Activated T-helper 1 cell treated with anti-CD3 and anti-CD28 coated beads, Interleukin-12 subunit alpha, Interleukin-12 subunit beta, Interleukin-2, Interleukin-4 antibody, amounts not matched to agents 30 ng/mL and 10 ng/mL and 1 ng/mL, durations not matched to agents 14 hours and 24 hours and 36 hours (primary cell): ENCODE measurements around the gene CREB5. TPM values are rescaled to one million over a fixed set of nuclear protein-coding genes. Genes with fewer than 3 reads are reported as not detected.
"Not testable (repeated sequence)": the region's sequence is repeated elsewhere in the genome, so short reads cannot be mapped to it uniquely, and the experiment has no call there.

Experiments used
- DNase-seq: peaks from one replicate; pipeline ENCODE4 v3.0.0; 2021; ENCODE audit warnings: low spot score
- H3K27ac Mint-ChIP-seq: one replicate; pipeline ENCODE4 v1.8.0; 2021; ENCODE audit warnings: mild to moderate bottlenecking, mixed read lengths
- H3K27me3 Mint-ChIP-seq: one replicate; pipeline ENCODE4 v1.8.0; 2022; ENCODE audit warnings: mild to moderate bottlenecking, moderate library complexity, mixed read lengths; ENCODE audit not compliant: insufficient read depth
- H3K36me3 Mint-ChIP-seq: one replicate; pipeline ENCODE4 v1.8.0; 2021; ENCODE audit warnings: low read depth, mixed read lengths
- H3K4me1 Mint-ChIP-seq: one replicate; pipeline ENCODE4 v1.8.0; 2021; ENCODE audit warnings: low read depth, mixed read lengths
- H3K4me3 Mint-ChIP-seq: one replicate; pipeline ENCODE4 v1.8.0; 2021; ENCODE audit warnings: mild to moderate bottlenecking, moderate library complexity, mixed read lengths
- H3K9me3 Mint-ChIP-seq: one replicate; pipeline ENCODE4 v1.8.0; 2021; ENCODE audit warnings: mixed read lengths
- intact Hi-C: fragments of 100-400 bp; cut with micrococcal nuclease; formaldehyde crosslinking; loops from one replicate; pipeline ENCODE4 v1.15.1; 2024
- total RNA-seq: library from RNA; stranded (reverse); gene quantifications from 2 replicates; pipeline ENCODE4 v1.2.3, GENCODE V29; 2022

Gene CREB5
- total RNA-seq, 1 donor from 2014 or later = not detected

DNA sequence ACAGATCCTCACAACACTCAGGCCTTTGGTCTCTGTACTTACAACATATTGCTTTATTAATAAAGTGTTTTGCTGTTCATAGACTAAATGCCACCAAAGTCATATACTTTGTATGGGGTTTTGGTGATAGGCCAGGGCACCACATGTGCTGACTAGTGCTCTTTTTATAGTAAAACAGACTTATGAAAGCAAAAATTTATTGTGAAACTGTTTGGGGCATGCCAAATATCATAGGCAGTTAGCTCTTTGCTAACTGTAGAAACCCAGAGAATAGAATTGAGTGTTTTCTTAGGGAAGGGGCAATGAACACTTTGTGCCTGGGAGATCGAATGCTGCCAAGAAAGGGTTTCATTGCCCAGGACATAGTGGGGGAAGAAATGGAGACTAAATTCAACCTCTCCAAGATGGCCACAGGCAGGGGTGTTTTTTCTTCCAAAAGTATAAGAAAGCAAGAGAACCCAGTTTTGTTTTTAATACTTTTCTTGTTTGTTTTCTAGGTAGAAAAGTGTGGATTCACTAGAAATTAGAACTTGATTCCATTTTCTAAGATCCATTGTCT, 403.1 kb downstream of the CREB5 start:
- Mint-ChIP-seq H3K27me3 (no peaks in the 10 kb centered on the region), H3K4me1 (no peaks in the 10 kb centered on the region), H3K36me3 (no peaks in the 10 kb centered on the region), H3K9me3 (no peaks in the 10 kb centered on the region), H3K4me3 (no peak overlapping the region), H3K27ac (no peak overlapping the region)
- intact Hi-C loops = no loop called here
- DNase-seq = no peak

DNA sequence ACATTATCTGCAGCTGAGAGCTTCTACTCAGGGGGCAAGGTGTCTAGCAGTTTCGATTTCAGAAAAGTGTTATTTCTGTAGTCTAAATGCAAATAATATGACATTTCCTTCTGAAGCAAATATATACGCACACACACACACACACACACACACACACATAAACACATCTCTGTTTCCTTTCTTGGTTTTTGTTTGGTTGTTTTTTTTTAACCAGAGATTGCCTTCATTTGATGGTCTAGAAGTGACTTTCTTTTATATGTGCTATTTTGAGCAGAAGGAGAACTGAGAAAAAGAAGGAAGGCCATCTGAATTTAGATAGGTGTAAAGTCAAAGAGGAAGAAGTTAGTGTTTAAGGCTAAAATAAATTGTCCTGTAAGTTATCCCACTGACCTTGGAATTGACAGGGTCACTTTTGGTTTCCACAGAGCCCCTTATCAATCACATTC, 403.6 kb downstream of the CREB5 start:
- DNase-seq = no peak
- Mint-ChIP-seq H3K36me3 (no peaks in the 10 kb centered on the region), H3K4me1 (no peaks in the 10 kb centered on the region), H3K27ac (no peak overlapping the region), H3K4me3 (no peak overlapping the region), H3K27me3 (no peaks in the 10 kb centered on the region), H3K9me3 (no peaks in the 10 kb centered on the region)
- intact Hi-C loops = no loop called here

DNA sequence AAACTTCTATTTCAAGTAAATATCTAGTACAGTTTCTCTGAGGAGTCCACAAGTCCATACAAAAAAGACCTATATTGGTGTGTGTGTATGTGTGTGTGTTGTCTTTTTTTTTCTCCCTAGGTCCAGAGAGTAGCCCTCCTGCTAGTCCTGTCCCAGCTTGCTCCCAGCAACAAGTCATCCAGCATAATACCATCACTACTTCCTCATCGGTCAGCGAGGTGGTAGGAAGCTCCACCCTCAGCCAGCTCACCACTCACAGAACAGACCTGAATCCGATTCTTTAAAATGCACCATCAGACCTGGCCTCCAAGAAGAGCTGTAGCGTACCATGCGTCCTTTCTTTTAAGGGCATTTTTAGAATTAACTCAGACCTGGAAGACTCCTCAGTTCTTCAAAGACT, 406.7 kb downstream of the CREB5 start:
- intact Hi-C loops = no loop called here
- no peaks in the 10 kb centered on the region for H3K36me3 Mint-ChIP-seq
- H3K4me1 Mint-ChIP-seq = no peaks in the 10 kb centered on the region
- no peak overlapping the region for H3K4me3 Mint-ChIP-seq
- no peak for DNase-seq
- peaks cover 2% of the 10 kb centered on the region for H3K27me3 Mint-ChIP-seq
- no peaks in the 10 kb centered on the region for H3K9me3 Mint-ChIP-seq
- no peak overlapping the region for H3K27ac Mint-ChIP-seq

DNA sequence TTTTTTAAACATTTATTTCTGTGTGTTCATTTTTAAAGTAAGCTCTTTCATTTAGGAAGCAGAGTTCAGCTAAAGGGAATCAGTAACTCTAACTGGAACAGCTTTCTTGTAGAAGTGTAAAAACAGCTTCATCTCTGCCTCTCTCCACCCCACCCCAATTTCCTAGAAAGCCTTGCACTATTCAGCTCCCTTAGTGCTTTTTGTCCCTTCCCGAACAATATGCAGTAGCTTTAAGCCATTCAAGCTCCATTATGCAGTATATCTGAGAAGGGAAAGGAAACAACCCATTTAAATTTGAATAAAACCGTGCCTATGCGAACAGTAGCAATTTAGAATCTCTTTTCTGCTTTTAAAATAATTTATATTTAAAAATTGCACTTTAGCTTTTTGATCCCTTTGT, 411.3 kb downstream of the CREB5 start:
- DNase-seq = no peak
- H3K27me3 Mint-ChIP-seq = peaks cover 7% of the 10 kb centered on the region
- no peaks in the 10 kb centered on the region for H3K4me1 Mint-ChIP-seq
- H3K9me3 Mint-ChIP-seq = no peaks in the 10 kb centered on the region
- H3K36me3 Mint-ChIP-seq = no peaks in the 10 kb centered on the region
- H3K27ac Mint-ChIP-seq = no peak overlapping the region
- no peak overlapping the region for H3K4me3 Mint-ChIP-seq
- intact Hi-C loops = no loop called here

DNA sequence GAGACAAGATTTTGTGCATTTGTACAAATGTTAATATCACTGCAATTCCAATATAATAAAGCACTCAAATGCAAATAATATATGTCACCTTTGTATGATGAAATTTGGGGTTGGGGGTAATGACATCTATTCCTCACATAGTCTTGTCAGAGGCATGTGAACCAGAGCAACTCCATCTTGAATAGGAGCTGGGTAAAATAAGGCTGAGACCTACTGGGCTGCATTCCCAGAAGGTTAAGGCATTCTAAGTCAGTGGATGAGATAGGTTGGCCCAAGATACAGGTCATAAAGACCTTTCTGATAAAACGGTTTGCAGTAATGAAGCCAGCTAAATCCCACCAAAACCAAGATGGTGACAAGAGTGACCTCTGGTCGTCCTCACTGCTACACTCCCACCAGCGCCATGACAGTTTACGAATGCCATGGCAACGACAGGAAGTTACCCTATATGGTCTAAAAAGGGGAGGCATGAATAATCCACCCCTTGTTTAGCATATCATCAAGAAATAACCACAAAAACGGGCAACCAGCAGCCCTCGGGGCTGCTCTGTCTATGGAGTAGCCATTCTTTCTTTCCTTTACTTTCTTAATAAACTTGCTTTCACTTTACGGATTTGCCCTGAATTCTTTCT, 413.6 kb downstream of the CREB5 start:
- H3K36me3 Mint-ChIP-seq, H3K4me1 Mint-ChIP-seq, H3K4me3 Mint-ChIP-seq, DNase-seq, H3K9me3 Mint-ChIP-seq, intact Hi-C loops, H3K27me3 Mint-ChIP-seq, H3K27ac Mint-ChIP-seq: not testable (repeated sequence)

DNA sequence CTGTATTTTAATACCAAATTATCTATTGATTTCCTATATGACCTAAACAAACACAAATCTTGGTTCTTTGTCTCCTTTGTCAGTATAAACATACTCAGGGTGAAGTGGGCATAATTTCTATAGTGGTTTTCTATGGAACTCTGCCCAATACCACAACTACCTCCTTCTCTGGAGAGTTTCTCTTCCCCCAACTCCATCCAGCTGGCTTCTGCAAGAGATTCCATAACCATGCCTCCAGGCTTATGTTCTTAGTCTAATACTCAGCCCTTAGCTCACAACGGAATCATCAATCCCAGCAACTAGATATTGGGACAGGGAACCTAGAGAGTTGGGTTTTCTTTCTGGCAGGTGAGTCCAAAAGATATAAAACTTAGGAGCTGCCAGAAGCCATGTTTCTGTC, 418.5 kb downstream of the CREB5 start:
- Mint-ChIP-seq H3K27ac (no peak overlapping the region), H3K4me1 (no peaks in the 10 kb centered on the region), H3K27me3 (peaks cover 3% of the 10 kb centered on the region), H3K4me3 (no peak overlapping the region), H3K36me3 (no peaks in the 10 kb centered on the region), H3K9me3 (no peaks in the 10 kb centered on the region)
- DNase-seq = no peak
- intact Hi-C loops = no loop called here

DNA sequence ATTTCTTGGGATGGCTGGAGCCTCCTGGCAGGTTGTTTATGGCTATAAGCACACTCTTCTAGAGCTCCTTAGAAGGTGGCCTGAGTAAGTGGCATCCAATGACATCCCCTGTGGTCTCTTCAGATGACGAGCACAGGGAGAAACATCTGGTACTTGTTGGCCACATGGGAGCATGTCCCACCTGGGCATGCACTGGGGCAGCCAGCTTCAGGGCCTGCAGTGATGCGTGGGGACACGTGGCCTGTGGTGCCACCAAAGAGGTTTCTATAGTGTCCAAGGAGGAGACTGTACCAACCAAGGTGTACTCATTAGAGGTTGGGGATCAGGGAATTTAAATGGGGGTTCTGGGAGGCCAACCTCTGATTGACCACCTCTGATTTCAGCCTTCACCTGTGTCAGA, 420.4 kb downstream of the CREB5 start:
- no peak overlapping the region for H3K27ac Mint-ChIP-seq
- H3K4me3 Mint-ChIP-seq = no peak overlapping the region
- no peaks in the 10 kb centered on the region for H3K36me3 Mint-ChIP-seq
- H3K9me3 Mint-ChIP-seq = no peaks in the 10 kb centered on the region
- no peaks in the 10 kb centered on the region for H3K4me1 Mint-ChIP-seq
- DNase-seq = no peak
- peaks cover 2% of the 10 kb centered on the region for H3K27me3 Mint-ChIP-seq
- intact Hi-C loops = no loop called here

DNA sequence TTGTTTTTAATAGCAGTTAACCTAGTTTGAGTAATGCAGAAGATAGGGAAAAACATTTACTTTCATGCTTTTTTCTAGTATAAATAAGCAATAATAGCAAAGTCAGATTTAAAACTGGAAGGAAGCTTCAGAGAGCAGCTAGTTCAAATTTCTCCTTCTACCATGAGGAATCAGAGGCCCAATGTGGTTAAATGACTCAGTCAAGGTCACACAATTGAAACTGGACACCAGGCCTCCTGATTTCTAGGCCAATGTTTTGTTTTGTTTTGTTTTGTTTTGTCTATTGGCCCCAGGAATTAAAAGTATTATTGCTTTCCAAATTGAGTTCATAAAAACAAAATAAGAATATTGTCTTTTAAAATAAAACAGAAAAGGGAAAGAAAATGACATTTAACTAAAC, 423.5 kb downstream of the CREB5 start:
- Mint-ChIP-seq H3K27ac (no peak overlapping the region), H3K4me3 (no peak overlapping the region), H3K9me3 (no peaks in the 10 kb centered on the region), H3K36me3 (no peaks in the 10 kb centered on the region), H3K27me3 (no peaks in the 10 kb centered on the region), H3K4me1 (no peaks in the 10 kb centered on the region)
- intact Hi-C loops = no loop called here
- no peak for DNase-seq

DNA sequence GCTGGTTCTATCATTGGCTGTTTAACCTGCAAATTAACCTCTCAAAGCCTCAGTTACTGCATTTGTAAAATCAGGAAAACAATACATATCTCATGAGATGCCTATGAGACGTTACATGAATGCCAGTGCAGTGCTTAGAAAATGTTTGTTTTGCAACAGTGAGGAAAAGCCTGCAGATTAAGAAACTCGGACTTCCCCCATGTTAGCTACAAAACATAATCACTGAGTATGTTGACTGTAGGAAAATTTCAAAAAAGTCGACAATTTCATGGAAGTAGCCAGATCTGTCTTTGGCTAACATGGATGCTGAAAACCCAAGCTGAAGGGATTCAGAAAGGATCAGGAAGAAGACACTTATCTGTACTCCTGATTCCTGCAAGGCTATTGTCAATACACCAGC, 424.4 kb downstream of the CREB5 start:
- intact Hi-C loops = no loop called here
- Mint-ChIP-seq H3K36me3 (no peaks in the 10 kb centered on the region), H3K27ac (no peak overlapping the region), H3K9me3 (no peaks in the 10 kb centered on the region), H3K4me3 (no peak overlapping the region), H3K27me3 (no peaks in the 10 kb centered on the region), H3K4me1 (no peaks in the 10 kb centered on the region)
- no peak for DNase-seq

DNA sequence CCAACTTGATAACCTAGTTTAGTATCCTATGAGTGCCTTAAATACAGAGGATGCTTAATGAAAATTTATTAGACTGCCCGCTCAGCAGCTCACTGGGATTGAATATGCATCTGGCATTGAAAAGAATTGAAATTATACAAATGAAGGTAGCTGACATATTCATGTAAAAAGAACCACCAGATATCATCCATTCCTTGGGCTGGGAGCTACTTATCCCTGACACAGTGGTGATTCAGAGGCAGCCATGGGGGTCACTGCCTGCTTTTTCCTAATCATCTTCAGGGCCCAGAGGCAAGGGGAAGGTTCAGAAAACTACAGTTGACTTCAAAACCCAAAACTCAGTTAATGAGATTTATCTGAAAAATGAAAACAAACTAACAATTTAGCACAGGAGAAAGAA, 424.9 kb downstream of the CREB5 start:
- Mint-ChIP-seq H3K9me3 (no peaks in the 10 kb centered on the region), H3K27ac (no peak overlapping the region), H3K36me3 (no peaks in the 10 kb centered on the region), H3K4me3 (no peak overlapping the region), H3K4me1 (no peaks in the 10 kb centered on the region), H3K27me3 (no peaks in the 10 kb centered on the region)
- intact Hi-C loops = no loop called here
- no peak for DNase-seq

DNA sequence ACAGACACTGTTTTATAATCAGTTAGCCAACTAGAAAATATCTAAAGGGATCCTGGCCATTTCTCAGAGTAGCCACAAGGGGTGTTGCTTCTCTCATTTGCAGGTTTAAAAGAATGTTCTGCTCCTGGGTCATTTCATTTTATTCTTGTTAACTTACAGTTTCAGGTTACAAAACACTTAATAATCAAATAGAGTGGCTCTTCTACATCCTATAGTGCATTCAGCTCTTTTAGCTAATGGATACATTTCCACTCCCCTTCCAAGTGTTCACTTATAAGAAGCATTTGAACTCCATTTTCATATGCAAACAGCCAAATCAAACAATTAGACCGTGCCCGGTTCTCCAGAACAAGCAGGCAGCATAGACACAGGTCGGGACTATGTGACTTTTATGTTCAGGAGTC, 428.3 kb downstream of the CREB5 start:
- Mint-ChIP-seq H3K4me1 (no peaks in the 10 kb centered on the region), H3K9me3 (no peaks in the 10 kb centered on the region), H3K4me3 (no peak overlapping the region), H3K27ac (no peak overlapping the region), H3K27me3 (peaks cover 5% of the 10 kb centered on the region), H3K36me3 (no peaks in the 10 kb centered on the region)
- intact Hi-C loops = no loop called here
- no peak for DNase-seq

DNA sequence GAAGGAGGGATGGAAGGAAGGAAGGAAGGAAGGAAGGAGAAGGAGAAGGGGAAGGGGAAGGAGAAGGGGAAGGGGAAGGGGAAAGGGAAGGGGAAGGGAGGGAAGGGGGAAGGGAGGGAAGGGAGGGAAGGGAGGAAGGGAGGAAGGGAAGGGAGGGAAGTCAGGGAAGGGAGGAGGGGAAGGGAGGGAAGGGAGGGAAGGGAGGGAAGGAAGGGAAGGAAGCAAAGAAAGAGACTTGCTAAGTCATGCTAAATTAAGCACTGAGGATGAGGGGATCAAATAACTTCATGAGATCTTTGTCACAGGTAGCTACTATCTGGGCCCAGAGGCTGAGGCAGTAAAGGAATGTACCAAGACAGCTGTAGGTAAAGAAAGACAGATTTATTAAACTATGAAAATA, 429.4 kb downstream of the CREB5 start:
- Mint-ChIP-seq H3K4me3 (no peak overlapping the region), H3K4me1 (no peaks in the 10 kb centered on the region), H3K36me3 (no peaks in the 10 kb centered on the region), H3K27me3 (peaks cover 5% of the 10 kb centered on the region), H3K9me3 (no peaks in the 10 kb centered on the region), H3K27ac (no peak overlapping the region)
- no peak for DNase-seq
- intact Hi-C loops = no loop called here

DNA sequence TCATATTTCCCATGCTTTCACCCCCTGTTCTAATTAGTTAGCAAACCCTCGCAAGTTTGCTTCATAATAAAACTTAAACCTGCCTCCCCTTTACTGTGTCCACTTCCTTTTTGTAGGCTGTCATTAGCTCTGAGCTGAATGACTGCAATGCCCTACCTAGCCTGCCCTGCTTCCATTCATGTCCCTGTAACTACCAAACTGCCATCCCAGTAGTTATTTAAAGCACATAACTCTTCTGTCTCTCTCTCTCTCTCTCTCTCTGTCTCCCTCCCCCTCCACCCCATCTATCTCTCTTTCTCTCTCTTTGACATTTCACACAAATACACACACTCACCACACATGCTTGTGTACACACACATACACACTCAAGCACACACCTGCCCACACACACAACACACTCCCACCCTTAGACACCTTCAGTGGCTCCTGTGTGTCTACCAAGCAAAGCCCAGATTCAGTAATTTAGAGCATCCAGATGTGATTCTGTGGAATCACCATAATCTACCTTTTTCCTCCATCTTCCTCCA, 430.5 kb downstream of the CREB5 start:
- H3K4me1 Mint-ChIP-seq = no peaks in the 10 kb centered on the region
- no peak for DNase-seq
- peaks cover 5% of the 10 kb centered on the region for H3K27me3 Mint-ChIP-seq
- H3K9me3 Mint-ChIP-seq = no peaks in the 10 kb centered on the region
- no peak overlapping the region for H3K27ac Mint-ChIP-seq
- H3K4me3 Mint-ChIP-seq = no peak overlapping the region
- no peaks in the 10 kb centered on the region for H3K36me3 Mint-ChIP-seq
- intact Hi-C loops = no loop called here

DNA sequence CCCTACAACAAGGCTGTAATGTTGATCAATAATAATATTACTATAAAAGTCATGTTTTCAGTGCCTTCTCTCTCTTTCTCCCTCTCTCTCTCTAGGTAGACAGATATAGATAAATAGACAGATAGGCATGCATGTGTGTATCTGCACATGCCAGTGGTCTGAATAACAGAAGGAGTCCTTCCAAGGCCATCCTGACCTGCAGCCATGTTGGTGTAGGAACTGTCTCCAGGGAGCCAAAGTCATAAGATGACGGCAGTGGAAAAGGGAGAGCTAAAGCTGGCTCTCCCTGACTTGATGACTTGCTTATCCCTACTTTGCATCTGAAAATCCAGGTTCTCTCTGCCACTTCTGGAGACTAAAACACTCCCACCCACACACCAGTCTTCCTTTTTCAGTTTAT, 432.8 kb downstream of the CREB5 start:
- no peaks in the 10 kb centered on the region for H3K36me3 Mint-ChIP-seq

More for the DNA sequence above, 432.8 kb downstream of the CREB5 start:
- Mint-ChIP-seq H3K27me3 (peaks cover 5% of the 10 kb centered on the region), H3K27ac (no peak overlapping the region), H3K4me3 (no peak overlapping the region), H3K4me1 (no peaks in the 10 kb centered on the region), H3K9me3 (no peaks in the 10 kb centered on the region)
- intact Hi-C loops = no loop called here
- no peak for DNase-seq
